Memory B cell (primary cell): ENCODE data around the gene RSPH3.
"Not testable (repeated sequence)": the region's sequence is repeated elsewhere in the genome, so short reads cannot be mapped to it uniquely, and the experiment has no call there.

Experiments
- ATAC-seq: fragments of 150-1000 bp; cut with Tn5 transposase; 2 replicates; pipeline ENCODE4 v1.10.0; 2021; ENCODE audit warnings: low read depth, mild to moderate bottlenecking, moderate library complexity
- DNase-seq, 2 donors: peaks; one replicate each; pipeline ENCODE4 v3.0.0; 2022; ENCODE audit warnings: low spot score in 2 of 2
- H3K27ac Mint-ChIP-seq: one replicate; pipeline ENCODE4 v1.8.0; 2022; ENCODE audit warnings: mild to moderate bottlenecking, moderate library complexity, mixed read lengths
- H3K27me3 Mint-ChIP-seq: one replicate; pipeline ENCODE4 v1.8.0; 2022; ENCODE audit warnings: mixed read lengths
- H3K36me3 Mint-ChIP-seq: one replicate; pipeline ENCODE4 v1.8.0; 2022; ENCODE audit warnings: mild to moderate bottlenecking, mixed read lengths
- H3K4me1 Mint-ChIP-seq: one replicate; pipeline ENCODE4 v1.8.0; 2022; ENCODE audit warnings: mixed read lengths
- H3K4me3 Mint-ChIP-seq: one replicate; pipeline ENCODE4 v1.8.0; 2022; ENCODE audit warnings: mild to moderate bottlenecking, moderate library complexity, mixed read lengths
- H3K9me3 Mint-ChIP-seq: one replicate; pipeline ENCODE4 v1.8.0; 2022; ENCODE audit warnings: mixed read lengths

The RSPH3 gene, protein sequence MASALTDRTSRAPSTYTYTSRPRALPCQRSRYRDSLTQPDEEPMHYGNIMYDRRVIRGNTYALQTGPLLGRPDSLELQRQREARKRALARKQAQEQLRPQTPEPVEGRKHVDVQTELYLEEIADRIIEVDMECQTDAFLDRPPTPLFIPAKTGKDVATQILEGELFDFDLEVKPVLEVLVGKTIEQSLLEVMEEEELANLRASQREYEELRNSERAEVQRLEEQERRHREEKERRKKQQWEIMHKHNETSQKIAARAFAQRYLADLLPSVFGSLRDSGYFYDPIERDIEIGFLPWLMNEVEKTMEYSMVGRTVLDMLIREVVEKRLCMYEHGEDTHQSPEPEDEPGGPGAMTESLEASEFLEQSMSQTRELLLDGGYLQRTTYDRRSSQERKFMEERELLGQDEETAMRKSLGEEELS

DNA sequence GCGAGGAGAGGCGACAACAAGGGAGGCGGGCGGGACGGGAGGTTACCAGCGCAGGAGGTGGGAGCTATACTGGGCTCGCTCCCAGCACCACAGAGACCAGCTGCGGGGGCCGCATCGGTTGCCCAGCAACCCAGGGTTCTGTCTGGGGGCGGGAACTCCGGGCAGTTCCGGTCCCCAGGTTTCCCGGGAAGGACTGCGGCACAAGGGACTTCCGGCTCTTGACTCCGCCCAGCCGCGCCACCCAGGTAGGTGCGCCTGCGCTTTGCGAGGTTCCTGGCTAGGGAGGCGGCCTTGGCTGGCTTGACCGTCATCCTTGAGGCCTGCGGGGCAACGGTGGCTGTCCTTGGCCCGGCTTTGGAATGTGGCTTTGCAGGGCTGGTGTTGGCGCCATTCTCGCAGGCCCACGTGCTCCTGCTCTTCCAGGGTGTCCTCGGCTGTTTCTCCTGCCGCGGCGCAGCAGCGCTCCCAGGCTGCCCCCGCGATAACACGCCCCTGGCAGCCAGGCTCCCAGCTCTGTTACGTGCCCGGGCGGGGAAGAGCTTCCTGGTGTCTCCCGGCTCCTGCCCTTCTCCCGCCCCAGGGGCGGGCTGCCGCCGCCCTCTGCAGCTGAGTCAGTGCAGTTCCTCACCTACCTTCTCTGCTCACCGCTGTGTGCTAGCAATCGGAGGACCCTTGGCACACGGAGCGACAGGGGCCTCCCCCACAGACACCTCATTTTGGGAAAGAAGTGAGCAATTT lies at the start of gene RSPH3:
Gene RSPH3, minus strand, starts transcription at position 537 of the 738 bp plus-strand sequence. CDS start 652 bp downstream, outside the sequence.
- H3K36me3 Mint-ChIP-seq: peaks cover 6% of the 10 kb centered on the region
- H3K9me3 Mint-ChIP-seq: no peaks in the 10 kb centered on the region
- H3K4me1 Mint-ChIP-seq: peaks cover 23% of the 10 kb centered on the region
- H3K4me3 Mint-ChIP-seq: peak within 1 kb of the TSS; percentile 100
- H3K27me3 Mint-ChIP-seq: no peaks in the 10 kb centered on the region
- ATAC-seq: peak; percentile 87
- peak; percentile 70 to 74 for DNase-seq
- peak within 1 kb of the TSS; percentile 98 for H3K27ac Mint-ChIP-seq

DNA sequence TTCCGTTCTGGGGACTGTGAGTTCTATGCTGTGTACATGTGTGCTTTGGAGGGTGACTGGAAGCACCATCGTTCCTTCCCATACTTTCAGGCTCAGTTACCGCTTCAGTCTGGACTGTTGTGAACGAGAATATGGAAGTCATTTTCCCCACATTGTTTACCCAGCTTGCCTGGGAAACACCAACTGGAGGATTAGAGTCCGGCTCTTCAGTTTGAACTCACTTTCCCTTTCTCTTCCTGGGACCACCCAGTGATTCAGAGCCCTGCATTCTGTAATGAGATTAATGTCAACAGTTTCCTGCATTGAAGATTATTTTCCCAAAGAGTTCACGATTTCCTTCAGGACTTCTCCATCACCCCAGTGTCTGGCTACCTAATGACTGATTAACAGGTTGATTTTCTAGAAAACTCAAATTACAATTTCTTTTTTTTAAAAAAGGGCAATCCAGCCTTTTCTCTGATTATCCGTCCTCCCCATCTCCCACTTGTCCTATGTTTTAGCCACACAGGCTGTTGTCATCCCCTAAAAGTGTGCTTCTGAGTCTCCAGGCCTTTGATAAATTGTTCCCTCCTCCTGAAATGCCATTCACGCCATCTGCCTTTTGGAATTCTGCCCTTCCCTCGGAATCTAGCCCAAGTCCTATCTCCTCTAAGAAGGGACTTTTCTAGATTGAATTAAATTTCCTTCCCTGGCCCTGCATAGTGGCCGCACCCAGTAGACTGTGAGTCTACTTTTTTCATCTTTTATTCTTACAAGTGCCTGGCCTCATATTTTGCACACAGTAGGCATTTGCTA lies 48.1 kb upstream of the RSPH3 start:
- Mint-ChIP-seq H3K36me3 (peaks cover 9% of the 10 kb centered on the region), H3K4me3 (no peak overlapping the region), H3K27me3 (no peaks in the 10 kb centered on the region), H3K4me1 (peaks cover 23% of the 10 kb centered on the region), H3K27ac (no peak overlapping the region), H3K9me3 (no peaks in the 10 kb centered on the region)
- DNase-seq: no peak
- no peak for ATAC-seq

DNA sequence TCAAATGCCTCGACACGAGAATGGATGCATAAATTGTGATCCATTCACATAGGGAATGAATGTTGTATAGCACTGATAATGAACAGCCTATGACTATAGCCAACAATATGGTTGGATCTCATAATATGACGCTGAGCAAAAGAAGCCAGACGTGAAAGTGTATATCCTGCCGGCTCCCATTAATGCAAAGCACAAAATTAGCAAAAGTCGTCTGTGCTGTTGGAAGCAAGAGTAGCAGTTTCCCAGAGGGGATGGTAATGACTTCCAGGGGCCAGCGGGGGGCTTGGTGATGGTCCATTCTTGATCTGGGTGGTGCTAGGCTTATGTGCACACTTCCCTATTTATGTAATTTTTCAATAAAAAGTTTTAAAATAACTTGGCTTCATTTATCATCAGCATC lies 45.8 kb upstream of the RSPH3 start:
- H3K9me3 Mint-ChIP-seq: no peaks in the 10 kb centered on the region
- peaks cover 36% of the 10 kb centered on the region for H3K4me1 Mint-ChIP-seq
- peak overlapping the region; percentile 99 for H3K27ac Mint-ChIP-seq
- DNase-seq (peak in 1 of 2 donors; percentile 7), ATAC-seq (no peak)
- peak overlapping the region; percentile 96 for H3K4me3 Mint-ChIP-seq
- no peaks in the 10 kb centered on the region for H3K27me3 Mint-ChIP-seq
- peaks cover 30% of the 10 kb centered on the region for H3K36me3 Mint-ChIP-seq

DNA sequence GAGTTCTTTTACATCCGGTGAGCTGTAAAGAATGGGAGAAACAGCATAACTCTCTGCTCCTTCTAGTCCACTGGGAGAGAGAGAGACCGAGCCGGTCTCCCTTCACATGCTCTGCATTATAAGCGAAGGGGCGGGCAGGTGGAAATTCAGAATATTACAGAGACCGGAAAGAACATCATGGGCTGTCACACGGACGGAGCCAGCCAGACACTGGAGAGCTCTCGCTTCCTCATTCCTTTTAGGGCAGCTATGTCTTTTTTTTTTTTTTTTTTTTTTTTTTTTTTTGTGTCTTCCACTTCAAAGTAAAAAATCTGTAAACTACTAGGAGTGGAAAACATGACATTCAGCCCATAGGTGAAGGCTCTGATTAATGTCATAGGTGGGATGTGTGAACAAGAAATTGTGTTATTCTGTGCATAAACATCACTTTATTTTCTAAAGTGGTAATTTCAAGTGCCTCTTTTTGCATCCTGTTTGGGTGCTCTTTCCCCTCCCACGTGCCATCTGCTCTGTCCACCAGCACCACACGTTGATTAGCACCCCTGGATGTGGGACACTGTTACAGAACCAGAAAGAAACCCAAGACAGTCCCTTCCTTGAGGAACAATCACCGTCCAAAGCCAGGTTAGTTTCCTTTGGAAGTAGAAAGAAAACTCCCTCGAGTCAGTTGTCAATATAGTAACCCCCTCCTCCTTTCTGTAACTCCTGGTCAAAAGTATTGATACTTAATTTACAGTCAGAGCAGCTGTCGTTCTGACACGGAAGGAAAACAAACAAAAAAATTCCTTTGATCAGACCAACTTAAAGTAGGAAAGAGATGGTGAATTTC lies 45.1 kb upstream of the RSPH3 start, which contains the start of gene TAGAP:
Gene TAGAP, minus strand, starts transcription at position 93 of the 829 bp plus-strand sequence. CDS start 845 bp downstream, outside the sequence.
- H3K27me3 Mint-ChIP-seq: no peaks in the 10 kb centered on the region
- peak; percentile 76 for ATAC-seq
- H3K27ac Mint-ChIP-seq: peak within 1 kb of the TSS; percentile 99
- peaks cover 34% of the 10 kb centered on the region for H3K36me3 Mint-ChIP-seq
- peak; percentile 75 to 87 for DNase-seq
- H3K4me1 Mint-ChIP-seq: peaks cover 41% of the 10 kb centered on the region
- H3K9me3 Mint-ChIP-seq: no peaks in the 10 kb centered on the region
- peak within 1 kb of the TSS; percentile 96 for H3K4me3 Mint-ChIP-seq

DNA sequence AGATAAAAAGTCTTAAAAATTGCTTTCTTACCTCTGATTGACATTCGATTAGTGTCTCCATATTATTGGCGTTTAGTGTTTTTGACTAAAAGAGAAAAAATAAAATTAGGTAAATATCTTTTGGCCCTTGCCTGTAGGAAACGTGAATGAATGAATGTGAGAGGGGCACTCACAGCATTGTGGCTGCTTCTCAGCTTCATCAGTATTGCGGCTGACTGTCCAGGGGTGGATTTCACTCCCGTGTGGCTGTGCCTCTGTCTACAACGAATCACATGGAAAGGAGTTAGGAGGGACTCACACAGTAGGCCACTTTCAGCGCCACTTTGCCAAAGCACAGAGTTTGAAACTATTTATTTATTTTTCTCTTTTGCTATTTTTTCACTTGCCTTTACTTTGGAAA lies 43.9 kb upstream of the RSPH3 start:
- DNase-seq (no peak), ATAC-seq (no peak)
- Mint-ChIP-seq H3K9me3 (no peaks in the 10 kb centered on the region), H3K4me3 (peak overlapping the region; percentile 96), H3K36me3 (peaks cover 39% of the 10 kb centered on the region), H3K27me3 (no peaks in the 10 kb centered on the region), H3K4me1 (peaks cover 43% of the 10 kb centered on the region), H3K27ac (peak overlapping the region; percentile 99)

DNA sequence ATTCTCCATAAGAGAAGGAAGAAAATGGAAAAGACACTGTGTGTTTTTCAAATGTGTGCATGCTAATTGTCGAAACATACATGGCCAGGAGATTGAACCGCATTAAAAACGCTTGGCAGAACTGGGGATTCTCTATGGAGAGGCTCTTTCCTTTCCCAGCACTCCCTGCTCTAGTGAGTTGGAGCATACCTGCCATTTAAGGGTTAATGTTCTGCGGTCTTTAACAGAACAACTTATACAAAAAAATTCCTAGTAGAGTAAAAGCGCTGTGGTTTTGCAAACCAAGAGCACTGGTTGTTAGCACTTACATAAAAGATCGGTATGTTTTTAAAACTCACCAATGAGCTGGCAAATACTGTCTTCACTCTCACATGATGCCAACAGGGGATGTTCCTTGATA lies 43.2 kb upstream of the RSPH3 start:
- Mint-ChIP-seq H3K27me3 (no peaks in the 10 kb centered on the region), H3K27ac (peak overlapping the region; percentile 99), H3K4me3 (peak overlapping the region; percentile 96), H3K36me3 (peaks cover 42% of the 10 kb centered on the region), H3K9me3 (no peaks in the 10 kb centered on the region), H3K4me1 (peaks cover 45% of the 10 kb centered on the region)
- ATAC-seq (no peak), DNase-seq (no peak)

DNA sequence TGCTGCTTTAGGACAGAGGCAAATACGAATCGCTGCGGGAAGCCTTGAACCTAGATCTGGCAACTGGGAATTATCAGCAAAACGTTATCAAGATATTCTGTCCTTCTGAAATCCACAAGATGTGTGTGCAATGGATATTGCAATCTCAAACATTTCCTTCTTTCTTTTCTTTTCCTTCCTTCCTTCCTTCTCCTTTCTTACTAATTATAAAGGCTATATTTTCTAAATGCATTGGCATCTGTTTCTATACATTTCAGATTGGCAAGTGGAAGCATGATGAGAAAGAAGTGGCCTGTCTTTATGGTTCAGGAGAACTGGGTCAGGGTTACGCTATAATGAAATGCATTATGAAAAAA lies 42.8 kb upstream of the RSPH3 start:
- no peaks in the 10 kb centered on the region for H3K27me3 Mint-ChIP-seq
- peak overlapping the region; percentile 96 for H3K4me3 Mint-ChIP-seq
- H3K27ac Mint-ChIP-seq: peak overlapping the region; percentile 99
- ATAC-seq (no peak), DNase-seq (no peak)
- peaks cover 46% of the 10 kb centered on the region for H3K4me1 Mint-ChIP-seq
- H3K9me3 Mint-ChIP-seq: no peaks in the 10 kb centered on the region
- peaks cover 42% of the 10 kb centered on the region for H3K36me3 Mint-ChIP-seq

DNA sequence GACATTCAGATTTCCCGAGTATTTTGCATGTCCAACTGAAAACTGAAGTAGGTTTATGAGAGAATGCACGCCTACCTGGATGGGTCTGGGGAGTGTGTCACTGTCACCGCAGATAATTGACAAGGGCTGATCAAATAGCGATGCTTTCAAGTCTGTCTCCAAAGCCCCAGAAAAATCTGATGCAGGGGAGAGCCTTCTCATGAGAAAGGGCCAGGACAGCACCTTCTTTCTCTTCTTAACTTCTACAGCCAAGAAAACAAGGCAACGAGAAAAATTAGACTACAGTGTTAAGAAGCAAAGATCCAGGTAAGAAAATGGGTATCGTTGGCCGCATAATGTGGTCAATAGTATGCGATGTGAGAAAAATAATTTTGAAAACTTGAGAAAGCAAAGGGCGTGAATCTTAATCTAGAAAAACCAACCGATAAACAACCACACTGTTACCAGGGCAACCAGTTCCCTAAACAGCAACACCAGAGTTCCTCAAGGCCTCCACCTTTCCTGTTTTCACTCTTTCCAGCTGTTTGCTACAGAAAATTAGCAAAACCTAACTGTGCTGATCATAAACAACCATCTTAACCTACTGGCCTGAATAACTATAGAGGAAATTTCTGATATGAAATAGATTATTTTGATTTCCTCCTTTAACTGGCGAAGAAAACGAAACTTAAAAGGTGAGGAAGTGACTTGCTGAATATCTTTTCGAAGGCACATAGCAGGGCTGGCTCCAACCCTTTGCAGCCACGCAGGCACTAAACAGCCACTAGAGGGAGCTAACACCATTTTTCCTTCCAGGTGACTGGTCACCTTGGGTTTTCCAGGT lies 42.2 kb upstream of the RSPH3 start:
- H3K36me3 Mint-ChIP-seq: peaks cover 45% of the 10 kb centered on the region
- DNase-seq (peak; percentile 67 to 85), ATAC-seq (peak; percentile 60)
- H3K4me1 Mint-ChIP-seq: peaks cover 45% of the 10 kb centered on the region
- peak overlapping the region; percentile 99 for H3K27ac Mint-ChIP-seq
- H3K4me3 Mint-ChIP-seq: peak overlapping the region; percentile 96
- no peaks in the 10 kb centered on the region for H3K9me3 Mint-ChIP-seq
- H3K27me3 Mint-ChIP-seq: no peaks in the 10 kb centered on the region

DNA sequence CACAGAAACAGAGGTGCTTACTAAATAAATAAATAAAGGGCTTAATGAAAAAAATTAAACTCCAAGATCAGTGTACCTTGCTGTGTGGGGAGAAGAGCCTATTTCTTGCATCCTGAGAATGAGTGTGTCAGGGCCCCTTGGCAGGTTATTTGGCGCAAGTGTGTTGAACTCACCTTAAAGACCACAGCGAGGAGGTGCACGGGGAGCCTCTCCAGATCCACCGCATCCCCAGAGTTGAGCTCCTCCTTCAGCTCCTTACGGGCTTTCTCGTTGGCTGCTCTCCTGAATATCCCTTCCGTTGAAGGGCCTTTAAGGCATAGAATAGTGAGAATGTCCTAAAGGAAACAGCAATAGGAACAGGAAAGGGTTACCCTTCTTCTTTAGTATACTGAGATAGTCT lies 41.2 kb upstream of the RSPH3 start:
- Mint-ChIP-seq H3K27me3 (no peaks in the 10 kb centered on the region), H3K36me3 (peaks cover 49% of the 10 kb centered on the region), H3K4me3 (peak overlapping the region; percentile 96)

DNA sequence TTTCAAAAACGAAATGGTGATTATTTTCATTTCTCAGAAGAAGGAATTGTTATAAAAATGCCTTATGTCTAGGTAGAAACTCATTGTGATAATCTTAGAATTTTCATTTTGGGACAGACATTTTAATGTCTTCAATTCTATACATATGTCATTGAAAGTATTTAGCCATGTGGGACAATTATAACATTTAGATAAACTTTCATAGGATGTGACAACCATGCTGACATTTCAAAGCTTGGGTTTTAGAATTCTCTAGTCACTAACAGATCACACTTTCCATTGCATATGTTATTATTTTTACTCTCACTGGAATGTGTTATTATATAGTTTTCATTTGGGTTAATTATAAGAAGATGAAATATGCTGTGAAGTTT lies 39.9 kb upstream of the RSPH3 start:
- no peak for ATAC-seq
- Mint-ChIP-seq H3K36me3 (peaks cover 56% of the 10 kb centered on the region), H3K9me3 (no peaks in the 10 kb centered on the region), H3K27ac (peak overlapping the region; percentile 99), H3K4me3 (peak overlapping the region; percentile 96), H3K4me1 (peaks cover 48% of the 10 kb centered on the region), H3K27me3 (no peaks in the 10 kb centered on the region)
- DNase-seq: no peak

More for the DNA sequence above, 41.2 kb upstream of the RSPH3 start:
- Mint-ChIP-seq H3K4me1 (peaks cover 46% of the 10 kb centered on the region), H3K9me3 (no peaks in the 10 kb centered on the region), H3K27ac (peak overlapping the region; percentile 99)
- ATAC-seq (no peak), DNase-seq (no peak)

DNA sequence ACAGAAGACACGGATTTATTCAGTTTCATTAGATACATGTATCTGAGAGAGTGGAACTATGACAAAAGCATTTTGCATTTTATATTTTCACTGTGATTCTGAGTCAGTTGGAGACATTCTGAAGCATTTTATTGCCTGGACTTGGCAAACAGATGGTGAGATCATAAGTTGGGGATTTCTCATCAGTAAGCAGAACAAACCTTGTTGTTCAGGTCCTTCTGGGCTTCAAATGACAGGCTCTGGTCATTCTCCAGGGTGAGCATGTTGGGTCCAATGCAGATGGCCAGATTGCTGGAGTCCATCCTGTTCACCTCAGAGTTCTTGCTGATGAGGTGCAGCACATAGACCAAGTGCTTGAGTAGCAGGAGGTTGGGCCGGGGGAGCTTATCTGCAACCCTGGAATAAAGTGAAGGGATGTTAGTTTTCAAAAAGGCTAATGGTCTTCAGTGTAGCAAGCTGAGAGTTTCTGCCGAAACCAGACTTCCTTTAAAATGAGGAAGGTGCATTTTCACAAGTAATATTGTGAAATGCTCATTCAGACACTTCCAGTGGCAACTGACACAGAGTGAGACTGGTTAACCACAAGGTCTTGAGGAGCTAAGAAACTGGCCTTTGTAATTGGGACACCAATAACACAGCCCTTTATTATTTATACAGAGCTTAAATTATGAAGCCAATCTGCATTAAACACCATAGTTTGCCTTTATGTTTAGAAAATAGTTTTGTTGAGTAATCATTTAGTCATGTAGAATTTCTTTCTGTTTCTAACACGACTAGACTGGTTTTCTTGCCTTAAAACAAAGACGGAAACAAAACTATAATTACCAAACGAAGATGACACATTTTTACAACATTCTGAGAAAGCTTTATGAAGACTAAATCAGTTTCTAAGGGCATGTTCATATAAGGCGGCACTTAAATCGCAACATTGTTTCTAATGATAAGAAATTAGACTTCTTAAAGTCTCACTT lies 39.2 kb upstream of the RSPH3 start:
- H3K9me3 Mint-ChIP-seq: no peaks in the 10 kb centered on the region
- no peaks in the 10 kb centered on the region for H3K27me3 Mint-ChIP-seq
- peak overlapping the region; percentile 81 for H3K4me3 Mint-ChIP-seq
- H3K4me1 Mint-ChIP-seq: peaks cover 48% of the 10 kb centered on the region
- ATAC-seq: peak; percentile 59
- peak in 1 of 2 donors; percentile 62 for DNase-seq
- peak overlapping the region; percentile 99 for H3K27ac Mint-ChIP-seq
- peaks cover 56% of the 10 kb centered on the region for H3K36me3 Mint-ChIP-seq

GRCh38 chr6:159038318-159038717 lies 38.3 kb upstream of the RSPH3 start:
- H3K36me3 Mint-ChIP-seq: peaks cover 51% of the 10 kb centered on the region
- ATAC-seq, DNase-seq, H3K27me3 Mint-ChIP-seq, H3K9me3 Mint-ChIP-seq: not testable (repeated sequence)
- peaks cover 50% of the 10 kb centered on the region for H3K4me1 Mint-ChIP-seq
- H3K27ac Mint-ChIP-seq: peak overlapping the region; percentile 99
- H3K4me3 Mint-ChIP-seq: peak overlapping the region; percentile 52
